HG03354 (cell line): ENCODE data around the gene CABP2.
"Not testable (repeated sequence)": the region's sequence is repeated elsewhere in the genome, so short reads cannot be mapped to it uniquely, and the experiment has no call there.

ENCODE experiments used
- ATAC-seq: cut with Tn5 transposase; IDR thresholded peaks from one replicate; pipeline ENCODE4 v1.9.1; 2021; ENCODE audit warnings: mild to moderate bottlenecking; ENCODE audit not compliant: unreplicated experiment, poor library complexity, severe bottlenecking

CABP2 gene

DNA sequence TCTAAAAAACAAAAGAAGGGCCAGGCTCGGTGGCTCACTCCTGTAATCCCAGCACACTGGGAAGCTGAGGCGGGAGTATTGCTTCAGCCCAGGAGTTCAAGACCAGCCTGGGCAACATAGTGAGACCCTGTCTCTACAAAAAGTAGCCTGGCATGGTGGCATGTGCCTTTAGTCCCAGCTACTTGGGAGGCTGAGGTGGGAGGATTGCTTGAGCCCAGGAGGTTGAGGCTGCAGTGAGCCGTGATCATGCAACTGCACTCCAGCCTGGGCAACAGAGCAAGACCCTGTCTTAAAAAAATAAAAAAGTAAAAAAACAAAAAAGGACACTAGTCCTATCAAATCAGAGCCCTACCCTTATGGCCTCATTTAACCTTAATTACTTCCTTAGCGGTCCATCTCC, 11.7 kb downstream of the CABP2 start:
- ATAC-seq: not testable (repeated sequence)

DNA sequence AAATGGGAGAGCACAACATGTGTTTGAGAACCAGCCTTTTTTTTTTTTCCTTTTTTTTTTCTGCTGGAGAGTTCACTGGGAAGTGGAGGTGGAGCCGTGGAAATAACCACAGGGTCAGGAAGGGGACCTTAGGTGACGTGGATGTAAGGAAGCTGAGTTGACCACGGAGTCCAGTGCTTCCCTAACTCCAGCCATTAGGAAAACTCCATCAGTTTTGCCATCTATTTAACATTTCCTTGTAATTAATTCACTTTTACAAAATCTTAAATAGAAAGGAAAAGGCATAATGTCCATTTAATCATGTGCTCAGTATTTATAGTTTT, 13.3 kb downstream of the CABP2 start:
- ATAC-seq: no peak

DNA sequence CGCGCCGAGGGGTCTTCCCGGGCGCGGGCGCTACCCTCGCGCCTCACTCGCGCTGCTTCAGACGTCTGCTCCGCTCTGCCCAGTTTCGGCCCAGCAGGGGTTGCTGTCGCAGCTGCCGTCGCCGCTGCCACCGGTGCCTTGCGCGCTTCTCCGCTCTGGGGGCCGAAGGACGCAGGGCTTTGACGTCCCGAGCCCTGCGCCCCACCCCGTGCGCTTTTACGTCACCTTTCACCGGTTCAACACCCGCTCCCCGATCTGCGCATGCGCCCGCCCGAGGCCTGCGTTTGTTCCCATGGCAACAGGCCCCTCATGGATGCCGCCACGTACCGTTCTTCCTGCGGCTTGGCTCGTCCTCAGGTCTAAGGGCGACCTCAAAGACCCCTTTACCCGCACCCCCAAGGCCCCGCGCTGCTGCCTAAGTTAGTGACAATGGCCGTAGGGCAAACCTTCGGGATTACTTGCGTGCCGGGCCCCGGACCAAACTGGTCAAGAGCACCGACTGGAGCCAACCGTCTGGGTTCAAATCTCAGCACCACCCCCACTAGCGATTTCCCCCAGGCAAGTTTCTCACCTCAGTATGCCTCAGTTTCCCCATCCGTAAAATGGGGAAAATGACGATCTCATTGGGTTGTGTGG, 14.6 kb downstream of the CABP2 start:
- ATAC-seq: peak; percentile 42

DNA sequence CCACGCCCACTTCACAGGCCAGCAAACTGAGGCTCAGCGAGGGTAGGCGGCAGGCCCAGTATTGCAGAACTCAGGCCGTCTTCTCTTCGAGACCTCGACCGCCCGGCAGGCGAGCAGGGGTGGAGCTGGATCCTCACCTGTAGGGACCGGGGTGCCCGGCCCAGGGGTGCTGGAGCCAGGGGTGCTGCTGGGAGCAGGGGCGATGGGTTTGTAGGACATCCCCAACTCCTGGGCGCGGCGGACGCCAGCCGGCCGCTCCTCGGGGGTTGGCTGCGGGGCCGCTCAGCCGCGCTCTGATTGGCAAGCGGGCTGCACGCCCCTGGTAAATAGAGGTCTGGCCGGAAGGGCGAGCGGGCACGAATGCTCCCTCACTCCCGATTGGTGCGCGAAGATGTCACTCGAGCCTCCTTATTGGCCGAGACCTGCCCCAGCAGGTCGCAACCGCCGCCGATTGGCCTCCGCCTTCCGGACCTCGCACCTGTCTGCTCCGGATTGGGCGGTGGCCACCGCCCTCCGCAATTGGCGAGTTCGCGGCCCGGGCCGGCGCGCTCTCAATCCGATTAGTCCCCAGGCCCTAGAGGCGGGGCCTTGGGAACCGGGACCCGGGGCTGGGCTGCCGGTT, 15.3 kb downstream of the CABP2 start, which contains the start of gene CDK2AP2:
TSS of gene CDK2AP2 (minus strand) at position 299 of the 622 bp plus-strand sequence. CDS start at position 219, 80 bp downstream.
- peak; percentile 76 for ATAC-seq

DNA sequence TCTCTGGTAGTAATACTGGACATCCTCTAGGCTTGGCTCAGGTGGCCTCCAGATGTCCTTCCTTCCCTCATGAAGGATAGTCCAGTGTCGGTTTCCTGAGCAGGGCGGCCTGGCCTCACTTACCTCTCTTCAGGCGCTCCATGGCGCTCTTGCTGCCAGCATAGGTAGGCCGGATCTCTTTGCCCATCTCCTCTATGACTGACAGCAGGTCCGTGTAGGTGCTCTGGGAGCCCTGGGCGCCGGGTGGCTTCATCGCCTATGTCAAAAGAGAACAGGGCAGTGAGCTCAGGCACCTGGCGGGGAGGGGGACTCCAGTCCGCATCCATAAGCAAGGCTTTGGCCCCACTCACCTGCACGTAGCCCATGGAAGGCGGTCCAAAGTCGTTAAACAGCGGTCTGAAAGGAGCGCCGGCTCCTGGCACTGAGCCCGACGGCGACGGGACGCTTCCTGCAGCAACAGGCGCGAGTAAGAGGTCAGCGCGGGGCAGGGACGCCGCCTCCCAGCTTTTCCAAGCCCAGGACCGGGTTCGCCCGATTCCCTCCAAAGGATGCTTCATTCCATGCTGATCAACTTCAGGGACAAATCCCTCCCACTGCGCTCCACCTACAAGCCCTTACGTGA, 15.9 kb downstream of the CABP2 start:
- no peak for ATAC-seq

DNA sequence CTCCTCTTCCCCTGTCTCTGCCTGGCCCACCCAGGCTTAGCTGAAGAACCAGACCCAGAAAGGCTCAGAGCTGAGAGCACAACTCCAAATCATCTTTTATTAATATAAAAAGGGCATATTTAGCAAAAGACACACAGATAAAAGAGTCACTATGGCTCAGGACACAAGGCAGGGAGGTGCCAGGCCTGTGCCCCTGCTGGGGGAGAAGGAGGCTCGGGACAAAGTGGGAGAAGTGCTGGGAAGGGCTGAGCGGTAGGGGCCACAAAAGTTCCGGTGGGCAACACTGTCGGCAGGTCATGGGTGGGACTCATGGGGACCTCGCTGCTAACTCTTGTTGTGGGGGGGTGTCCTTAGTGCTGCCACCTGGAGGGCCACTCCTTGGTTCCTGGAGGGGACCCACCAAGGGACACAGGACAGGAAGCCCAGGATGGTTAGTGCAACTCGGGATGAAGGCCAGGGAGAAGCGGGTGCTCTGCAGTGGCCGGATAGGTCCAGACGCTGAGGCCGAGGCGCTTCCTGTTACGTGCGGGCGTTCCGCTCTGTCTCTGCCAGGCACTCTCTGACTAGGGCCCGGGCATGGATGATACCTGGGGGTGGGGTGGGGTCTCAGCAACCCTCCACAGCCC, 16.7 kb downstream of the CABP2 start:
- ATAC-seq: no peak

- ATAC-seq: peak; percentile 27
These were observed 17.4 kb downstream of the CABP2 start for GRCh38 chr11:67505605-67506396.

- ATAC-seq: peak; percentile 23
These were observed 18.2 kb downstream of the CABP2 start, which contains the start of gene PITPNM1 for GRCh38 chr11:67504950-67505581. PITPNM1 (minus strand) TSS chr11:67505363; CDS start chr11:67504180, 1,183 bp downstream.

DNA sequence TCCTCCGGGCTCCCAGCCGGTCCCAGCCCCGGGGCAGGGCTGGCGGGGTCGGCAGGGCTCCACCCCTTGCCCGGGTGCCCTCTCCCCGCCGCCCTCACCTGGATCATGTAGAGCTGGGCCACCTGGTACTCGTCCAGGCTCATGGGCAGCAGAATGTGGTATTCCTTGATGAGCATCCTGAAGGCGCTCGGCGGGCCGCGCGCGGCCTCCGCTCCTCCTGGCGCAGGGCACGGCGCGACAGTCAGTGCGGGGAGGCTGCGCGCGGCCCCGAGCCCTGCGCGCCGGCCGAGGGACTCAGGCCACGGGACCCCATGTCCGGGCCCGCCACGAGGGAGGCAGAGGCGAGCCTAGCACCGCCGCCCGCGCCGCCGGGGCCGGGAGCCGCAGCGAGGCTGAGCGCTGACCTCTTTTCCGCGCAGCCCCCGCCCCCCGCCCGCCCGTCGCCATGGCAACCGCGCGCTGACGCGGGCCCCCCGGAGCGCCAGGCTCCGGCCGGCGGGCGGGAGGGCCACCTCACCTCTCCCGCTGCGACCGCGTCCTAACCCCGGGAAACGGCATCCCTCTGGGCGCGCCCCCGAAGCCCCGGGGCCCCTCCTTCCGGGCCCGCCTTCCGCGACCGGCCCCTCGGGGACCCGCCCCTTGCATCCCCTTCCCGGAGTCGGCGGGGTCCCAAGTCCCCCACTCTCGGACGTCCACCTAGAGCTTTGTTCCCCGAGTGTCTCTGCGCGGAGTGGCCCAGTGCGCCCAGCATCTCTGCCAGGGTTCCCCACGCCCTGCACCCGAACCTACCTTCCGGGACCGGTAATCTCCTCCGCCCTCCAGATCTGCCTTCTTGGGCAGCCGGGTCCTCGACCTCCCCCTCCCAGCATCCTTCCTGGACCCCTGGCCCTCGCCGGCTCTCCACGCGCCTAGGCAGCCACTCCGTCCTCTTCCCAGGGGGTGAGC, 19.0 kb downstream of the CABP2 start:
- ATAC-seq: no peak

- ATAC-seq: no peak
These were observed 19.9 kb downstream of the CABP2 start for GRCh38 chr11:67503119-67504004.

DNA sequence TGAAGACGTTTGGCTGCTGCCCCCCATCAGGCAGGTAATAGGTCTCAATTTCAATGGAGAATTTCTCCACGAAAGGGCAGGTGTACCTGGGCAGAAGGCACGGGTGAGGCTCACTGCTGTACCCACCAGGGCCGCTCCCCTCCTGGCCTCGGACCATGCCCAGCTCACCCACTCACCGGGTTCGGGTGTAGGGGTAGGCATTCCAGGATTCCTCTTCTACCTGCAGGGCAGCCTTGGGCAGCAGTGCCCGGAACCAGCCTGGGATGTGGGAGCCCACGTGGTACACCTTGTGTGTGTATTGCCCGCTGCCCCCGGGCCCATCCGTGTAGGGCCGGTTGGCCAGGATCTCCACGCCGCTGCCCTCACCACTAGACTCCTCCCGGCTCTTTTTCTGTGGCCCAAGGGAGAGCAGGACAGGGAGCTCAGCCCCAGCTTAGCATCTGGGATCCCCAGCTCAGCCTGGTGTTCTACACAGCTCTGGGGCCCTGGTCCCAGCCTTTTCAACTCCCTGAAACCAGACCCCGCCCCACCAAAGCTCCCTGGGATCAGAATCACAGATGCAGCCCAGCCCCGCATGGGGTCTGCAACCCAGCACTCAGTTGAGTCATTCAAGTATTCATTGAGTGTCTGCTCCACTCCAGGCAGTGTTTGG, 20.8 kb downstream of the CABP2 start:
- no peak for ATAC-seq

GRCh38 chr11:67501854-67502253, 21.4 kb downstream of the CABP2 start:
- ATAC-seq: no peak

DNA sequence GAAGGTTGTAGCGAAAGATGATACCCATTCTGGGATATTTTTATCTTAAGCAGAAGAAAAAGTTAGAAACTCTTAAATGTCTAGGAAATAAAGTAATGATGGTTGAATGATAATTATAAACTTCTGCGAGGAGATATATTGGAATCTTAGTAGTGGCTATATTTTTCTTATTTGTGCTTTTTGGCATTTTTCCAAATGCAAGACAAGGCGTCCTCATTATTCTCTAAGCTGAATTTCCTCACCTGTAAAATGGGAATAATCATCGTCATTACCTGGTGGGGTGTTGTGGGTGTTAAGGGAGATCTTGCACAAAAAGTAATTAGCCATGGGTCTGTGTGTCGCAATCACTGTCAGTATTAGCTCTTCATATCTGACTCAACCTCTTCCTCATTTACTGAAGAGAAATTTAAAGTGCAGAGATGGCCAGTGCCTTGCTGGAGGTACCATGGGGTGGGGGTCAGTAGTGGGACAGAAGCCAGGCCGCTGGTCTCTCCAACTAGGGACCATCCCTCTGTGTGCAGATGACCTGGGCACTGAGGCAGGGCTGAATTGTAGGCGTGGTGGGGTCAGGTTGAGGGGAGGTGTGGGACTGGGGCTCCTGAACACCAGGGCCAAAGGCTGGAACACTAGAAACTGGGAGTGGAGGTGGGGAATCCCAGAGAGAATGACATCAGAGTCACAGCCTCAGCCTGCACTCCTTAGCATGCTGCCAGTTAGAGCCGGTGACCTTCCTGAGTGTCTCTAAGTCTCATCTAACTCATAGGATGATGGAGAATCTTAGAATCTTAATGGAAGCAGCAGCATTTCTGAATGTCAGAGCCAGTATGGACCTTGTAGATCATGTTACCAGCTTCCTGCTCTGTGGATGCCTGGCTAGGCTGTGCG, 22.2 kb downstream of the CABP2 start:
- no peak for ATAC-seq

- no peak for ATAC-seq
These were observed 22.8 kb downstream of the CABP2 start for GRCh38 chr11:67500484-67500821.

DNA sequence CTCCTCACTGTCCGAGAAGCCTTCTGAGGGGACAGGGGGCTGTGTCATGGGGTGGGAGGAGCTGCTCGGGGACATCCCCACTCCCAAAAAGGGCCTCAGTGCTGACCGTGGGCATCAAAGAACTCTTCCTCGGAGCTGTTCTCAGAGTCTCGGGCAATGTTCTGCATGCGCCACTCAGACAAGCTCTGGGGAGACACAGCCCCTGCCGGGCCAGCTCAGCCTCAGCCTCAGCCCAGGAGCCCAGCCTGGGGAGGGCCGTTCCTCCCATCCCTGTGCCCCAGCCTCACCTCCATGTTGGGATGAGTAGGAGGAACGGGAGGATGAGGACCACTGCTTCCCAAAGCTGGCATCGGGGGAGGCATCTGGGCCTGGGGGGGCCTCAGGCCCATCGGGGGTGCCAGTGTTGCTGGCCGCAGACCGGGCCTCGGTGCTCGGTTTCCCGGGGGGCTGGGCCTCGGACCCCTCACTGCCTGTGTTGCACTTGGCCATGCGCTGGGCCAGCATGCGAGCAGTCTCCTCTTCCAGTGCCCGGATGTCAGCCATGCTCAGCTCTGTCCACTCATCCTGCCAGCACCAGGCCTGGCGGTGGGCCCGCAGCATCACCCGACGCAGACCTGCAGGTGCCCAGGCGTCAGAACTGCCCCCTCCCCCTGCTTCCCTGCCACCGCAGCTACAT, 23.3 kb downstream of the CABP2 start:
- no peak for ATAC-seq

GRCh38 chr11:67498544-67498972, 24.7 kb downstream of the CABP2 start:
- ATAC-seq: no peak
